GM20000 (cell line): Measurements from ENCODE around the gene CRTC3.

Experiments used
- DNase-seq: peaks from one replicate; pipeline ENCODE4 v3.0.0; 2012; ENCODE audit warnings: low spot score
- TF ChIP-seq, protein P1 (sequence below): IDR thresholded peaks from 2 replicates; pipeline ENCODE4 v1.5.1; 2012; ENCODE audit warnings: mild to moderate bottlenecking, control low read depth; ENCODE audit errors: extremely low read depth, missing control alignments

The CRTC3 gene

DNA sequence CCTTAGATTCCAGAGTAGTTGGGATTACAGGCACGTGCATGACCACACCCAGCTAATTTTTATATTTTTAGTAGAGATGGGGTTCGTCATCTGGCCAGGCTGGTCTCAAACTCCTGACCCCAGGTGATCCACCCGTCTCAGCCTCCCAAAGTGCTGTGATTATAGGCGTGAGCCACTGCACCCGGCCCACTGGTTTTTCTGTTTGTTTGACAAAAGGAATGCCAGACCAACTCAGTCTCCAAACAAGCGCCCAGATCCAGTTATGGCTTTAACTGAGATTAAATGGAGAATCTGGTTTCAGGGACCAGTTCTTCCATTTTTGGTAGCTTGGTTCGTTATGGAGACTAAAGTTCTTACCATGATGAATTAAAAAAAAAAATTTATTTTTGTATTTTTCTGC is 50.8 kb downstream of the CRTC3 start:
- no peak for DNase-seq

DNA sequence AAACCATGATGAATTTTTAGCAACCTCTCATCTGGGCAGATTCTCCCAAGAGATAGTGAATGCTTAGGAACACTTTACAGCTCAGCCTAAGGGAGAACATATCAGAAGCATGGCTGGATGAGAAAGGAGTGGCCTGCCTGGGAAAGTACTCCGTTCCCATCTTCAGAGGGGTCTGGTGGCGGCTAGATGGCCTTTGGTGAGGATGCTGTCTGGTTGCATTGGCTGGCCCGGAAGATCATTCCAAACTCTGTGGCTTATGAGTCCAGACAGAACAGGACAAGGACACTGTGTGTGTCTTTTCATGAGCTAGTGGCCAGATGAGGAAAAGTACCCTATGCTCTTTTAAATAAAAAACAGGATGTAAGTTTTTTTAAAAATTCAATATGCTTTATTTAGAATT is 51.2 kb downstream of the CRTC3 start:
- no peak for DNase-seq
- TF ChIP-seq, protein P1, sequence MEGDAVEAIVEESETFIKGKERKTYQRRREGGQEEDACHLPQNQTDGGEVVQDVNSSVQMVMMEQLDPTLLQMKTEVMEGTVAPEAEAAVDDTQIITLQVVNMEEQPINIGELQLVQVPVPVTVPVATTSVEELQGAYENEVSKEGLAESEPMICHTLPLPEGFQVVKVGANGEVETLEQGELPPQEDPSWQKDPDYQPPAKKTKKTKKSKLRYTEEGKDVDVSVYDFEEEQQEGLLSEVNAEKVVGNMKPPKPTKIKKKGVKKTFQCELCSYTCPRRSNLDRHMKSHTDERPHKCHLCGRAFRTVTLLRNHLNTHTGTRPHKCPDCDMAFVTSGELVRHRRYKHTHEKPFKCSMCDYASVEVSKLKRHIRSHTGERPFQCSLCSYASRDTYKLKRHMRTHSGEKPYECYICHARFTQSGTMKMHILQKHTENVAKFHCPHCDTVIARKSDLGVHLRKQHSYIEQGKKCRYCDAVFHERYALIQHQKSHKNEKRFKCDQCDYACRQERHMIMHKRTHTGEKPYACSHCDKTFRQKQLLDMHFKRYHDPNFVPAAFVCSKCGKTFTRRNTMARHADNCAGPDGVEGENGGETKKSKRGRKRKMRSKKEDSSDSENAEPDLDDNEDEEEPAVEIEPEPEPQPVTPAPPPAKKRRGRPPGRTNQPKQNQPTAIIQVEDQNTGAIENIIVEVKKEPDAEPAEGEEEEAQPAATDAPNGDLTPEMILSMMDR: no peak

More for the DNA sequence above, 50.8 kb downstream of the CRTC3 start:
- TF ChIP-seq, protein P1: no peak

GRCh38 chr15:90581771-90582352 is 52.1 kb downstream of the CRTC3 start:
- no peak for DNase-seq
- TF ChIP-seq, protein P1: no peak

DNA sequence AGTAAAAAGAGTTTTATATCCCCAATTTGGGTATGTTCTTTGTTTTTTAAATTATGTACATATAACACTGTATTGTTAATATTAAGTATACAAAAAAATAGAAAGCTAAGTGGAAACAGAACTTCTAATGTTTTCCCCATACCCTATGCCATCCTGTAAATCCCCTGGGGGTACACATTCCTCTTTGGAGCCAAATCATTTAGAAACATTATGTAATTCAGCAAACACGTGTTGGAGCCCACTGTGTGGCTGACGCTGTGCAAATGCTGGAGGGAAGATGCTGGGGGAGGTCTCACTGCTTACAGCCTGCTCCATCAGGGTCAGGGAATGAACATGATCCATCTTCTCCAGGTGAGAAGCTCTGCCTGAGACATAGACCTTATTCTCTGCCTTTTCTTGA is 52.8 kb downstream of the CRTC3 start:
- TF ChIP-seq, protein P1: no peak
- no peak for DNase-seq

GRCh38 chr15:90583471-90584252 is 53.9 kb downstream of the CRTC3 start:
- DNase-seq: no peak

DNA sequence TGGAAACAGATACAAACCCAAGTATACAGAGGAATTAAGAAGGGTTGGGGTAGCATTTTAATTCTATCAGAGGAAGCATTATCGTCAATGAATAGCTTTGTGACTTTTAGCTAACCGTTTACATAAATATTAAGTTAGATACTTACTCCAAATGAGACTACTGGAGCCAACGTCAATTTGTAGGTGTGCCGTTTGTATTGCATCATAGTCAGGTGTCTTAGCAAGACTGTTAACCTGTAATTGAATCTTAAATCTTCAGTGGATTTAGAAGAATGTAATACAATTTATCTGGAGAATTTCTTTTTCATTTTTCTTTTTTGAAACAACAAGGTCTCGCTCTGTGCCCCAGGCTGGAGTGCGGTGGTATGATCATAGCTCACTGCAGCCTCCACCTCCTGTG is 55.1 kb downstream of the CRTC3 start:
- DNase-seq: no peak
- TF ChIP-seq, protein P1: no peak

More at GRCh38 chr15:90583471-90584252, 53.9 kb downstream of the CRTC3 start:
- TF ChIP-seq, protein P1: no peak

GRCh38 chr15:90585863-90586262 is 56.1 kb downstream of the CRTC3 start:
- DNase-seq: no peak
- TF ChIP-seq, protein P1: no peak
